G401 (cell line): ENCODE results near the gene S100P. TPM values are rescaled to one million over a fixed set of nuclear protein-coding genes. Genes with fewer than 3 reads are reported as not detected.
"Not testable (repeated sequence)": the region's sequence is repeated elsewhere in the genome, so short reads cannot be mapped to it uniquely, and the experiment has no call there.

ENCODE experiments used
- DNase-seq: peaks from one replicate; pipeline ENCODE4 v3.0.0-alpha.2; 2015; ENCODE audit warnings: low spot score
- in situ Hi-C: cut with HindIII; loops from 2 replicates; pipeline ENCODE4 v1.10.0; 2016; ENCODE audit warnings: low sequenced_read_pairs, mixed read lengths
- total RNA-seq: library from RNA; depleted of rRNA; stranded (reverse); fragments of >200 nt; shearing (Covaris generic); gene quantifications from 2 replicates; pipeline ENCODE4 v1.2.3, GENCODE V29; 2014

S100P gene
- total RNA-seq, 1 experiment from 2014 or later, result not detected

DNA sequence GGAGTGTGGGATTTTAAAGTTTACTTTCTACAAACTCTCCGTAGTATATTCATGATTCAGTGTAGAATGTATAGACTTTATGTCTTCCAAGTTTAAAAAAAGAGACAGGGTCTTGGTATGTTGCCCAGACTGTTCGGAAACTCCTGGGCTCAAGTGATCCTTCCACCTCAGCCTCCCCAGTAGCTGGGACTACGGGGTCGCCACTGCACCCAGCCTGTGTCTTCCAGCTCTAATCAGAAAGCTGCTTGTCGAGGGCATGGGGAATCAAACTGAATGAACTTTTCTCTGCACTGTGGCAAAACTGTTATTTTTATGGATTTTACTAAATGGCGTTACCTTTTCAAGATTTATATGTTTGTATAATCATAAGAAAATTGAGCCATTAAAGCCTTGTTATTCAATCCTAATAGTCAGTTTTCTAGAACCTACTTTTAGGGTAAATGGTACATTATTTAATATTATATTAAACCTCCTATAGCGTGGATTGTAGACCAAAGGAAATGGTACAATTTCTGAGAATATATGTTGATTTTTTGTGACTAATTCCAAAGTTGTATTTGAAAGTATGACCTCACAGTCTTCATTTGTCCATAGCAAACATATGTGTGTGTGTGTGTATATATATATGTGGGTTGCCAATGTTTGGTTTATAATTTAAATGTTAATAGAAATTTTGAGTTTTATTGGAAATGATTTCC, 23.4 kb downstream of the S100P start:
- no peak for DNase-seq
- in situ Hi-C loops, result no loop called here

- in situ Hi-C loops, result no loop called here
- DNase-seq, result no peak
These were observed 25.4 kb downstream of the S100P start for GRCh38 chr4:6718932-6719610.

DNA sequence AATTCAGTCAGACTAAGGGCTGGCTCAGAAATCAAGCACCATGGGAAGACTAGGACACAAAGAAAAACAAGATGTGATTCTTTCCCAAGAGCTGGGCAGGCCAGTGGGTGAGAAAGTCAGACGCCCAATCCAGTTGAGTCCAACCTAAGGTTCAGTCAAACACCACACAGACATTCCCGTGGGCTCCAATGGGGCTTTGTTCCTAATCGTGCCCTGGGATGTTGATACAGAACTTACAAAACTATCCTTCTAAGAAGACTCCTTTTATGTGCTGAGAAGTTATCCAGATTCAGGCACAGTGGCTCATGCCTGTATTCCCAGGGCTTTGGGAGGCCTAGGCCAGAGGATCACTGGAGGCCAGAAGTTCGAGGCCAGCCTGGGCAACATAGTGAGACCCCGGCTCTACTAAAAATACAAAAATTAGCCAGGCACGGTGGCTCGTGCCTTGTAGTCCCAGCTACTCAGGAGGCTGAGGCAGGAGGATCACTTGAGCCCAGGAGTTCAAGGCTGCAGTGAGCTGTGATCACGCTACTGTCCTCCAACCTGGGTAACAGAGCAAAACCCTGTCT, 26.0 kb downstream of the S100P start:
- no peak for DNase-seq
- in situ Hi-C loops, result no loop called here

GRCh38 chr4:6720202-6720699, 26.6 kb downstream of the S100P start:
- in situ Hi-C loops, result no loop called here
- peak; percentile 57 for DNase-seq

GRCh38 chr4:6721121-6721520, 27.4 kb downstream of the S100P start:
- in situ Hi-C loops, result no loop called here
- no peak for DNase-seq

DNA sequence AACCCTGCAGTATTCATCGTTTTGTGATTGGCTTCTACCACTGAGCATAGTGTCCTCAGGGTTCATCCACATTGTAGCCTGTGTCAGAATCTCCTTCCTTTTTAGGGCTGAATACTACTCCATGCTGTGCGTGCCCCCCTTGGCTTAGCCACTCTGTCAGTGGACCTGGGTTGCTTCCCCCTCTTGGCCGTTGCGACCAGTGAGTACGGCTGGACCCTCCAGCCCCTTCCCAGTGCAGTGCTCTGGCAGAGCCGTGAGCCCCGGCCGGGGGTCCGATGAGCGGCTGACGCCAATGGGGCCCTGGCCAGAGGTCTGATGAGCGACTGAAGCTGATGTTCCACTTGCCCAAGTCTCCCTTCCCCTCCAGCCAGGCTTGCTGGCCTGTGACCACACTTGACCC, 29.2 kb downstream of the S100P start:
- in situ Hi-C loops, result no loop called here
- no peak for DNase-seq

DNA sequence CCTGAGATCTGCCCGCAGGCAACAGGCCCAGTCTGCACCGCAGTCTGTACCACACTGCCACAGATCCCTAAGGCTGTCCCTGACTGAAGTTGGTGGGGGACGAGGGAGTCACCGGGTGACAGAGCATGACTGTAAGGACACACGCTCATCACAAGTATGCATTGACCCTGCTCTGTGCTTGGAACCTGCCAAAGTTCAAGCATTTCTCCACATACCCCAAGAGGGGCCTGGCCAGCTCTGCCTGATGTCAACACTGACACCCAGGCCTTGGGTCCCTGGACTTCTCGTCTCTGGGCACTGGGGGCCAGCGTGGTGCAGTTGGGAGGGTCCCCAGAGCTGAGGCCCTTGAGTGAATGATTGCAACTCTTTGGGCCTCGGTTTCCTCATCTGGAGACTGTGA, 30.2 kb downstream of the S100P start:
- no peak for DNase-seq
- in situ Hi-C loops, result no loop called here

DNA sequence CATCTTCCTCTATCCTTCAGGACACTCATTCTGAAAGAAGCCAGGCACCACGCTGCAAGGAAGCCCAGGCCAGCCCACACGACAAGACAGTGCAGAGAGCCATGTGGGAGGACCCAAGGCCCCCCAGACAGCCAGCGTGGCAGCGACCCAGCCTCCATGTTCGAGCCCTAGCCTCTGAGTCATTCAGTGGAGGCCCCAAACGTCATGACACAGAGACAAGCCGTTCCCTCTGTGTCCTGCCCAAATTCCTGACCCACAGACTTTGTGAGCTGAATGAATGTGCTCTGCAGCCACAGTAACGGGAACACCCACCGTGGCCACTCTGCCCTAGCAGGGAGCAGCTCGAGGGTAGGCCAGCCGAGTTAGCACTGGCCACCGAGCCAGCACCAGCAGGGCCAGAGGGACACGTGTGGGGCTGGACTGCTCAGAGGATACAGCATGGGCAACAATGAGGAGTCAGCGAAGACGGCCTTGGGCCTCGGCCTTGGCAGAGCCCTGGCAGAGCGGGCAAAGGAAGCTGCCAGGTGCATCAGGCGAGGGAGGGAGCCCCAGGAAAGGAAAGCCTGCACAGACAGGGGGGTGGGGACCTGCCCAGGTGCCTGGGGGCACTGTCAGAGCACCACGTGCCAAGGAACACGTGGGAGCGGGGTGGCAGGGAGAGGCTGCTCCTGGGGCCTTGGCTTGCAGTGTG, 30.9 kb downstream of the S100P start:
- DNase-seq, result peak; percentile 17
- in situ Hi-C loops, result no loop called here

DNA sequence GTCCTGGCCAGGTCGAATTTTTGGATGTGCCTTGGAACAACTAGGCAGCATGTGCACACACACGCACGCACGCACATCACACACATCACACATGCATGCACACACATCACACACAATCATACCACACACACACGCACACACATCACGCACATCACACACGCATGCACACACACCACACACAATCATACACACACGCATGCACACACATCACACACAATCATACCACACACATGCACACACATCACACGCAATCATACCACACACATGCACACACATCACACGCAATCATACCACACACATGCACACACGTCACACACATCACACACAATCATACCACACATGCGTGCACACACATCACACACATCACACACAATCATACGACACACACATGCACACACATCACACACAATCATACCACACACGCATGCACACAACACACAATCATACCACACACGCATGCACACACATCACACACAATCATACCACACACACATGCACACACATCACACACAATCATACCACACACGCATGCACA, 31.8 kb downstream of the S100P start:
- in situ Hi-C loops, DNase-seq: not testable (repeated sequence)

GRCh38 chr4:6727081-6727942, 33.6 kb downstream of the S100P start:
- DNase-seq, result peak; percentile 51
- in situ Hi-C loops, result no loop called here

DNA sequence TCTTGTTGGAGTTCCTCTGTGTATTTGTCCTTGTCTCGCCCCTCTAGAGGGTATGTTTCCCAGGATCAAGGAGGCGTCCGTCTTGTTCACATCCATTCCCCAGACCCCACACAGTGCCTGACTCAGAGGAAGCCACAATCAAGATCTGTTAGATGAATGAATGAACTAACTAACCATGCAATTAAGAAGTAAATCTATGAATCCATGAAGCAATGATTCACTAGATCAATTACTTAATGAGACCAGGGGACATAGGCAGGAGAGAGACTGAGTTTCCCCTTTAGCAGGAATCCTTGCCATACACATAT, 34.2 kb downstream of the S100P start:
- in situ Hi-C loops, result no loop called here
- DNase-seq, result no peak

DNA sequence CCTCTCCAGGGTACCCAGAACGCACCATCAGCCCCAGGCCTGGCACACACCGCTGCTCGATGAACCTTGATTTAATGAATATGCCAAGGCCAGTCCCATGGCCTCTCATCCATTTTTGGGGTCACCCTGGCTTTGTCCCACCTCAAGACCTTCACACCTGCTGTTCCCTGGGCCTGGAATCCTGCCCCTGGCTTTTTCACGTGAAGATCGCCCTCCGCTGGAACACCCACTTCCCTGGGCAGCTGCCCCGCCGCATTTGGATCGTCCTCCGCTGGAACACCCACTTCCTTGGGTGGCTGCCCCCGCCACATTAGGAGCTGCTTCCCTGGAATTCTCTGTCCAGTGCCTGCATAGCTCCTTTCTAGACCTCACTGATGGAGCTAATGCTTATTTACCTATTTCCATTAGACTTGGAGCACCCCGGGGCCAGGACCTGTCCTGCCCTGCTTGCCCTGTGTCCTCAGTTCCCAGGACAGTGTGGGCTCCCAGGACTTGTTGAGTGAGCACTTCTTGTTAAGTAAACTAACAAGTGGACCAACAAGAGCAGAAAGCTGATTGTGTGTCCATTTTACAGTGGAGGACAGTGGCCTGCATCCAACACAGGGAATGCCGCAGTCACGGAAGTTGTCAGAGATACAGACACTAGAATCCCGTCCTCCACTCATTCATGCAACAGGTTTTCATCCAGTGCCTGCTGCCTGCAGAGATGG, 34.8 kb downstream of the S100P start:
- in situ Hi-C loops, result no loop called here
- no peak for DNase-seq

GRCh38 chr4:6730603-6731317, 37.1 kb downstream of the S100P start:
- in situ Hi-C loops, result no loop called here
- no peak for DNase-seq

- no peak for DNase-seq
- in situ Hi-C loops, result no loop called here
These were observed 37.6 kb downstream of the S100P start for GRCh38 chr4:6731318-6731675.

DNA sequence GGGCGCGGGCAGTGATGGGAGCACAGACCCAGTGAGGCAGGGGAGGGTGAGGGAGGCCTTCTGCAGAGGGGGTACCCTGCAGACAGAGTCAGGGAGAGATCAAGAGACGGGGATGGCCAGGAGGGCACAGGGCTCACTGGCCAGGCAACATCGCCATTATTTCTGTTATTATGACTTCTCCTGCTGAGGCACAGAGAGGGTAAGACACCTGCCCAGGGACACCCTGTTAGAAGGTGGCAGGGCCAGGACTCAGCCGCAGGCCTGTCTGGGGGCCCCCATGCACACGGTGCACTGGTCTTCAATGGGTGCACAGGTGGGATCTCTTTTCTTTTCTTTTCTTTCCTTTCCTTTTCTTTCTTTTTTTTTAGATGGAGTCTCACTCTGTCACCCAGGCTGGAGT, 38.1 kb downstream of the S100P start:
- in situ Hi-C loops, result no loop called here
- no peak for DNase-seq

DNA sequence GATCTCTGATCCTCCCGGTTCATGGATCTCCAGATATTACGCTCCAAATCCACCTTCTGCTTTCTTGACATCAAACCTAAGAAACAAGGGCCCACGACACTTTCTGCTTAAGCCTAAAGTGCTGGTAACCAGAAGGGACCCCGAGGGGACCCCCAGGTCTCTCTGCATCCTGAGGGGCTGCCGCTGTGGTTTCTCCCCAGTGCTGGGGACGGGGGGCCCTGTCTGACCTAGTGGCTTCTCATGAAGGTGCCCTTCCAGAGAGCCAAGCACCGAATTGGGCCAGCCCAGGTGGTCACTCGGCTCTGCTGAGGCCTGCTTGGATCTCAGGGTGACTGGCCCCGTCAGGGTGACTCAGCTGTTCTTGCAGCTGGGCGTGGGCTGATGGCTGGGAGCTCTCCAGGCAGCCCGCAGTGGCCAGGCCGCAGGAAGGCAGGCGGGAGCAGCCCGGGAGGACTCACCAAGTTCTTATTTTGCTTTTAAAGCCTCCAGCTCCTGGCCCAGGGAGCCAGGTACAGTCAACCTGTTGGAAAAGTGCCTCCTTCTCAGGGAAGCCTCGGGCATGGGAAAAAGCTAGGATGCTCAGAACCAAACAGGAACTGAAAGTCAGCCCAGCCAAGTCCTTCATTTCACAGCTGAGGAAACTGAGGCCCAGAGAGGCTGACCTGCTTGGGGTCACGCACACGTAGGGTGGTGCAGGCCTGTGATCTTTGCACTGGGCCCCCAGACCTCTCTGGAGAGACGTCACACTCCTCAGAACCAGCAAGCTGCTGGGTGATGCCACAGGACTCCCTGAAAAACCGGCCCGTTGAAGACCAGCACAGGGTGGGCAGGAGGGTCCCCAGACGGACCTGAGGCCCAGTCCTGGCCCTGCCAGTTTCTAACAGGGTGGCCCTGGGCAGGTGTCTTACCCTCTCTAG, 39.0 kb downstream of the S100P start:
- in situ Hi-C loops, result no loop called here
- DNase-seq, result no peak
